ENCODE results near the gene ZSCAN5C.
A peak's percentile ranks its signal among the peaks of the same experiment; 100 is the strongest.

ZSCAN5C gene

DNA sequence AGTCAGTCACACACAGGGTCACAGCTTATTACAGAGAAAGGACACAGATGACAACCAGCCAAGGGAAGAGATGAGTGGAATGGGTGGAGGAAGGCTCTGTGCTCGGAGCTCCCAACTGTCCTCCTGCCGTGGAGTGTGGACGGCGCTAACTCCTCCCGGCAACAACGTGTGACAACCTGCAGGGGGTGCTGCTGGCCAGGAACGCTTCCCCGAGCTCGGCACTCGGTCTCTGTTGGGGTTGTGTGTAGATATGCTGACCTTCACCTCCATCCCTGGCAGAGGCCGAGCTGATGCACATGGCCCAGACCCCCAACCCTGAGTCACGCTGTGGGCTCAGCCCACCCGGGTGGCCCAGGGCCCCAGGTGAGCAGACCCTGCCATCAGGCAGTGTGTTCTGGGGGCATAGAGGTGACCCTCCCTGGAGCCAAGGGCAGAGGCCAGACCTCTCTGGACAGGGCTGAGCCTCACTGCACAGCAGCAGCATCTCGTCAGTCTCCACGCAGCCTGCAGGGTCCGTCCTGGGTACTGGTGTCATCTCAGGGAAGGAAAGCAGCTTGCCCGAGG, 46.9 kb upstream of the ZSCAN5C start:
- no peak overlapping the region for H3K27ac ChIP-seq (ENCODE audit: low read depth, low read length)
- H3K9me2 ChIP-seq (replicated peaks; ENCODE audit: insufficient read depth, low read length) = no peaks in the 10 kb centered on the region
- no peak overlapping the region for H3K4me3 ChIP-seq (ENCODE audit: insufficient read depth, low read length, poor library complexity, severe bottlenecking)
- no peak for TF ChIP-seq EZH2phosphoT487 (conservative IDR thresholded peaks at IDR 0.05; ENCODE audit: low read length)
- TF ChIP-seq, protein P1, sequence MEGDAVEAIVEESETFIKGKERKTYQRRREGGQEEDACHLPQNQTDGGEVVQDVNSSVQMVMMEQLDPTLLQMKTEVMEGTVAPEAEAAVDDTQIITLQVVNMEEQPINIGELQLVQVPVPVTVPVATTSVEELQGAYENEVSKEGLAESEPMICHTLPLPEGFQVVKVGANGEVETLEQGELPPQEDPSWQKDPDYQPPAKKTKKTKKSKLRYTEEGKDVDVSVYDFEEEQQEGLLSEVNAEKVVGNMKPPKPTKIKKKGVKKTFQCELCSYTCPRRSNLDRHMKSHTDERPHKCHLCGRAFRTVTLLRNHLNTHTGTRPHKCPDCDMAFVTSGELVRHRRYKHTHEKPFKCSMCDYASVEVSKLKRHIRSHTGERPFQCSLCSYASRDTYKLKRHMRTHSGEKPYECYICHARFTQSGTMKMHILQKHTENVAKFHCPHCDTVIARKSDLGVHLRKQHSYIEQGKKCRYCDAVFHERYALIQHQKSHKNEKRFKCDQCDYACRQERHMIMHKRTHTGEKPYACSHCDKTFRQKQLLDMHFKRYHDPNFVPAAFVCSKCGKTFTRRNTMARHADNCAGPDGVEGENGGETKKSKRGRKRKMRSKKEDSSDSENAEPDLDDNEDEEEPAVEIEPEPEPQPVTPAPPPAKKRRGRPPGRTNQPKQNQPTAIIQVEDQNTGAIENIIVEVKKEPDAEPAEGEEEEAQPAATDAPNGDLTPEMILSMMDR (IDR thresholded peaks at IDR 0.05; ENCODE audit: insufficient read depth, low read length, poor library complexity, severe bottlenecking) = peak; percentile 18
- H4K20me1 ChIP-seq (ENCODE audit: low read depth, low read length) = no peaks in the 10 kb centered on the region
- H2AFZ ChIP-seq (ENCODE audit: low read depth, low read length, severe bottlenecking) = no peak overlapping the region
- peaks cover 3% of the 10 kb centered on the region; the same call in 1 of the 2 replicates for H3K79me2 ChIP-seq (ENCODE audit: insufficient read depth, low read length)
- no peaks in the 10 kb centered on the region for H3K27me3 ChIP-seq (ENCODE audit: low read length)
- no peaks in the 10 kb centered on the region for H3F3A ChIP-seq (ENCODE audit: insufficient read depth)
- no peak overlapping the region for H3K4me2 ChIP-seq (ENCODE audit: low read depth, low read length, poor library complexity, severe bottlenecking)
- H3K36me3 ChIP-seq (ENCODE audit: low read length) = no peaks in the 10 kb centered on the region
- H3K9ac ChIP-seq (ENCODE audit: low read length) = no peak overlapping the region
- H3K9me3 ChIP-seq (ENCODE audit: insufficient read depth, low read length) = no peaks in the 10 kb centered on the region

DNA sequence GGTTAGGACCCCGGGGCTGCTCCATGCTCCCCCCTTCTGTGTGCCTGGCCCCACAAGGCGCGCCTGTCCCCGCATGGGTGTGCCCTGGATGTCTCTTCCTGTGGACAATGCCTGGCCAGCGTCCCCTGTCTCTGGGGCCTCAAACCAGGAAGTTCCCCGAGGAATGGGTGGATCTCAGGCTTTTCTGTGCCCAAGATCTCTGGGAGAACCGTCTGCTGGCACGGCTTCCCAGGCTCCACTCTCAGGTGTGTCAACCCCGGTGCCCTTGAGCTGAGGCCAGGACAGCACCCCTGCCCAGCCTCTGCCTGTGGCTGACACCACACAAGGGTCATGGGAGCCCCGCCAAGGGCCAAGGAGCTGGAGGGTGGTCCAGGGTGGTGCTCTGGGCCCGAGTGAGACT, 45.3 kb upstream of the ZSCAN5C start:
- Histone ChIP-seq H3K27ac (ENCODE audit: low read depth, low read length) (no peak overlapping the region), H3K4me2 (ENCODE audit: low read depth, low read length, poor library complexity, severe bottlenecking) (no peak overlapping the region), H3K9ac (ENCODE audit: low read length) (no peak overlapping the region), H3K4me3 (ENCODE audit: insufficient read depth, low read length, poor library complexity, severe bottlenecking) (no peak overlapping the region), H3K9me3 (ENCODE audit: insufficient read depth, low read length) (no peaks in the 10 kb centered on the region), H2AFZ (ENCODE audit: low read depth, low read length, severe bottlenecking) (no peak overlapping the region), H4K20me1 (ENCODE audit: low read depth, low read length) (no peaks in the 10 kb centered on the region), H3K36me3 (ENCODE audit: low read length) (no peaks in the 10 kb centered on the region), H3K9me2 (replicated peaks; ENCODE audit: insufficient read depth, low read length) (no peaks in the 10 kb centered on the region), H3K27me3 (ENCODE audit: low read length) (no peaks in the 10 kb centered on the region), H3F3A (ENCODE audit: insufficient read depth) (no peaks in the 10 kb centered on the region), H3K79me2 (ENCODE audit: insufficient read depth, low read length) (no peaks in the 10 kb centered on the region)
- no peak for TF ChIP-seq EZH2phosphoT487 (conservative IDR thresholded peaks at IDR 0.05; ENCODE audit: low read length)
- TF ChIP-seq, protein P1 (IDR thresholded peaks at IDR 0.05; ENCODE audit: insufficient read depth, low read length, poor library complexity, severe bottlenecking) = no peak

GRCh38 chr19:56158170-56158757, 43.8 kb upstream of the ZSCAN5C start:
- H3K9me2 ChIP-seq (replicated peaks; ENCODE audit: insufficient read depth, low read length) = no peaks in the 10 kb centered on the region

More at GRCh38 chr19:56158170-56158757, 43.8 kb upstream of the ZSCAN5C start:
- Histone ChIP-seq H3F3A (ENCODE audit: insufficient read depth) (no peaks in the 10 kb centered on the region), H3K36me3 (ENCODE audit: low read length) (no peaks in the 10 kb centered on the region), H2AFZ (ENCODE audit: low read depth, low read length, severe bottlenecking) (no peak overlapping the region), H3K4me2 (ENCODE audit: low read depth, low read length, poor library complexity, severe bottlenecking) (no peak overlapping the region), H3K4me3 (ENCODE audit: insufficient read depth, low read length, poor library complexity, severe bottlenecking) (no peak overlapping the region), H3K9me3 (ENCODE audit: insufficient read depth, low read length) (no peaks in the 10 kb centered on the region), H3K9ac (ENCODE audit: low read length) (no peak overlapping the region), H3K27ac (ENCODE audit: low read depth, low read length) (no peak overlapping the region), H3K79me2 (ENCODE audit: insufficient read depth, low read length) (no peaks in the 10 kb centered on the region), H3K27me3 (ENCODE audit: low read length) (no peaks in the 10 kb centered on the region), H4K20me1 (ENCODE audit: low read depth, low read length) (no peaks in the 10 kb centered on the region)
- TF ChIP-seq, protein P1 (IDR thresholded peaks at IDR 0.05; ENCODE audit: insufficient read depth, low read length, poor library complexity, severe bottlenecking) = no peak
